C4-2B (cell line): ENCODE data around the gene SPATA6.

Source experiments
- ZFX ChIP-seq: fragments of 450-650 bp; IDR thresholded peaks from 2 replicates; pipeline ENCODE4 v1.6.1; 2017
- TF ChIP-seq, protein P1 (sequence below): fragments of 450-650 bp; conservative IDR thresholded peaks from 2 replicates; pipeline ENCODE4 v1.5.1; 2017; ENCODE audit warnings: mild to moderate bottlenecking

GRCh38 chr1:48250572-48250971, 221.4 kb downstream of the SPATA6 start:
- TF ChIP-seq, protein P1, sequence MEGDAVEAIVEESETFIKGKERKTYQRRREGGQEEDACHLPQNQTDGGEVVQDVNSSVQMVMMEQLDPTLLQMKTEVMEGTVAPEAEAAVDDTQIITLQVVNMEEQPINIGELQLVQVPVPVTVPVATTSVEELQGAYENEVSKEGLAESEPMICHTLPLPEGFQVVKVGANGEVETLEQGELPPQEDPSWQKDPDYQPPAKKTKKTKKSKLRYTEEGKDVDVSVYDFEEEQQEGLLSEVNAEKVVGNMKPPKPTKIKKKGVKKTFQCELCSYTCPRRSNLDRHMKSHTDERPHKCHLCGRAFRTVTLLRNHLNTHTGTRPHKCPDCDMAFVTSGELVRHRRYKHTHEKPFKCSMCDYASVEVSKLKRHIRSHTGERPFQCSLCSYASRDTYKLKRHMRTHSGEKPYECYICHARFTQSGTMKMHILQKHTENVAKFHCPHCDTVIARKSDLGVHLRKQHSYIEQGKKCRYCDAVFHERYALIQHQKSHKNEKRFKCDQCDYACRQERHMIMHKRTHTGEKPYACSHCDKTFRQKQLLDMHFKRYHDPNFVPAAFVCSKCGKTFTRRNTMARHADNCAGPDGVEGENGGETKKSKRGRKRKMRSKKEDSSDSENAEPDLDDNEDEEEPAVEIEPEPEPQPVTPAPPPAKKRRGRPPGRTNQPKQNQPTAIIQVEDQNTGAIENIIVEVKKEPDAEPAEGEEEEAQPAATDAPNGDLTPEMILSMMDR = no peak
- TF ChIP-seq ZFX = no peak
